Body of pancreas (tissue), 4 donors: ENCODE measurements around the gene ZFP36L1.

ENCODE experiments used
- POLR2A ChIP-seq, 3 donors: fragments of 450-650 bp; IDR thresholded peaks; one replicate each; pipeline ENCODE4 v1.6.1; 2016; ENCODE audit warnings: antibody characterized with exemption in 3 of 3, mild to moderate bottlenecking in 2 of 3
- TF ChIP-seq, protein P1 (sequence below), 7 experiments: fragments of 450-650 bp in 4 of 7; fragments of 200-600 bp in 3 of 7; sonication (generic) in 3 of 7; IDR thresholded peaks; one replicate each; pipeline ENCODE4 v1.5.1; 2016 to 2019; ENCODE audit warnings: antibody characterized with exemption in 7 of 7

DNA sequence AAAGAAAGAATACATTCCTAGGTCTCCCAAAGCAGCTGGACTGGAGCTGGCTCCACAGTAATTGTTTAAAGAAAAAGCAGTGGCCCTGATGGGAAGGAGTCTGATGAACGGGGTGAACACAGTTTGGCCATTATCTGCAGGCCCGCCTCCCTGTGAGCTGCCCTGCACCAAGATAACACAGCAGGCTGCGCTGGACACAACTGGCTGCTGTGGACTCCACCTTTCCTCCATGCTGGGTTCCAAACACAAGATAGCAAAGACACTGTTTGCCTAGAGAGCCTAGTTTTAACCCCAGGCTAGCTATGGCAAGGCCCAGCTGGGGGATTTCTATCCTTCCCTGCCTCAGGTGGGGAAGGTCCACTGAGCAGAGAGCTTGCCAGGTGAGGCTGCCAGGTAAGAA is 34.6 kb downstream of the ZFP36L1 start:
- TF ChIP-seq, protein P1, sequence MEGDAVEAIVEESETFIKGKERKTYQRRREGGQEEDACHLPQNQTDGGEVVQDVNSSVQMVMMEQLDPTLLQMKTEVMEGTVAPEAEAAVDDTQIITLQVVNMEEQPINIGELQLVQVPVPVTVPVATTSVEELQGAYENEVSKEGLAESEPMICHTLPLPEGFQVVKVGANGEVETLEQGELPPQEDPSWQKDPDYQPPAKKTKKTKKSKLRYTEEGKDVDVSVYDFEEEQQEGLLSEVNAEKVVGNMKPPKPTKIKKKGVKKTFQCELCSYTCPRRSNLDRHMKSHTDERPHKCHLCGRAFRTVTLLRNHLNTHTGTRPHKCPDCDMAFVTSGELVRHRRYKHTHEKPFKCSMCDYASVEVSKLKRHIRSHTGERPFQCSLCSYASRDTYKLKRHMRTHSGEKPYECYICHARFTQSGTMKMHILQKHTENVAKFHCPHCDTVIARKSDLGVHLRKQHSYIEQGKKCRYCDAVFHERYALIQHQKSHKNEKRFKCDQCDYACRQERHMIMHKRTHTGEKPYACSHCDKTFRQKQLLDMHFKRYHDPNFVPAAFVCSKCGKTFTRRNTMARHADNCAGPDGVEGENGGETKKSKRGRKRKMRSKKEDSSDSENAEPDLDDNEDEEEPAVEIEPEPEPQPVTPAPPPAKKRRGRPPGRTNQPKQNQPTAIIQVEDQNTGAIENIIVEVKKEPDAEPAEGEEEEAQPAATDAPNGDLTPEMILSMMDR (IDR thresholded peaks at IDR 0.05): no peak
- no peak for TF ChIP-seq POLR2A (IDR thresholded peaks at IDR 0.05)
